Stimulated activated naive CD8-positive, alpha-beta T cell treated with anti-CD3 and anti-CD28 coated beads, Interleukin-15, Interleukin-2, amounts not matched to agents 100 U/mL and 50 U/mL, for 24 hours (primary cell): ENCODE measurements around the gene PDZK1.
"Not testable (repeated sequence)": the region's sequence is repeated elsewhere in the genome, so short reads cannot be mapped to it uniquely, and the experiment has no call there.

Experiments used
- ATAC-seq: fragments of 150-1000 bp; cut with Tn5 transposase; one replicate; pipeline ENCODE4 v1.10.0; 2021
- DNase-seq: peaks from one replicate; pipeline ENCODE4 v3.0.0; 2021

PDZK1 gene

GRCh38 chr1:145656245-145656943 lies 50.8 kb downstream of the PDZK1 start:
- ATAC-seq (peak; percentile 49), DNase-seq (peak; percentile 3)

GRCh38 chr1:145643990-145644389 lies 63.2 kb downstream of the PDZK1 start:
- not testable (repeated sequence) for DNase-seq
- peak; percentile 97 for ATAC-seq

GRCh38 chr1:145641886-145642285 lies 65.3 kb downstream of the PDZK1 start:
- peak; percentile 34 for ATAC-seq
- not testable (repeated sequence) for DNase-seq

GRCh38 chr1:145636237-145636636 lies 70.9 kb downstream of the PDZK1 start:
- ATAC-seq = not testable (repeated sequence)

GRCh38 chr1:145622177-145622576 lies 85.0 kb downstream of the PDZK1 start:
- not testable (repeated sequence) for ATAC-seq, DNase-seq

More at GRCh38 chr1:145636237-145636636, 70.9 kb downstream of the PDZK1 start:
- DNase-seq = not testable (repeated sequence)
